HG02798 (cell line): ENCODE measurements around the gene FILIP1L.

ENCODE experiments used
- ATAC-seq: cut with Tn5 transposase; IDR thresholded peaks from one replicate; pipeline ENCODE4 v1.9.1; 2021; ENCODE audit warnings: mild to moderate bottlenecking; ENCODE audit not compliant: unreplicated experiment, poor library complexity

The FILIP1L gene

DNA sequence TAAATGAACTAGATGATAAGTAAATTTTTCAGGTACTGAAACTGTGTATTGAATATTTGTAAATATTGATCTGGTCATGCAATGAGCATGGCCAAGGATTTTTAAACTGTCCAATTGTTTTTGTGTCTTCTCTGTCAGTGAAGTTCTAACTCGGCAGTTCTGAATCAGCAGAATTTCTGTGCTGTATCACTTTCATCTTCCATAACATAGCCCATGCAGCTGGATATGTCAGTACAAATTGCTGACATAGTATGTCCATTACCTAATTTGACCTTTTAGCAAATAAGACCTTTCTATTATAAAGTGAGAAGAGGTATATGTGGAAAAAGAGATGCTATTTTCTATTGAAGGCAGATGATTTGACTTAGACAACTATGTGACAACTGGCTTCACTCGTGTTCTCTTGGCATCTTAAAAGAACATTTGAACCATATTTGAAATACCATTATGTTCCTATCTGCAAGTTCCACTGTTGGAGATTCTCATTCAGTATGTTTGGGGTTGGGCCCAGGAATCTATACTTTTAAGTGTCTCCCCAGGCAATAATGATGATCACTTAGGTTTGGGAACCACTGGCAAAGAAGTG lies 206.2 kb downstream of the FILIP1L start:
- ATAC-seq: no peak

DNA sequence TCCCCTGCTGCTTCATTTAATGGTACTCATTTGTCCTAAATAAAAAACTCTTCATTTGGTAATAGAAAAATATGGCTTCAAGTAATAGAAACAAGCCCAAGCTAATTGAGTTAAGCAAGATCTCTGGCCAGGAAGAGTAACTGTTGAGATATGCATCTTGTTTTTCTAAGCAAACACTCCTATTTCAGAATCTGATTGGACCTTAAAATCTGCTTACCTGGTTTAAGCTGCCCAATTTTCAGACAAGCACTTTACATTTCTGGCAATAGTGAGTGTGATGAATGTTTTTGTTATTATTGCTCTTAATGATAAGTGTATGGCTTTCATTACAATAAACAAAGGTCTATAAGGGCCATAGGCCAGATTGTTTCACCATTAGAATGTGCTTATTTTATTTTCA lies 210.4 kb downstream of the FILIP1L start:
- ATAC-seq: no peak

DNA sequence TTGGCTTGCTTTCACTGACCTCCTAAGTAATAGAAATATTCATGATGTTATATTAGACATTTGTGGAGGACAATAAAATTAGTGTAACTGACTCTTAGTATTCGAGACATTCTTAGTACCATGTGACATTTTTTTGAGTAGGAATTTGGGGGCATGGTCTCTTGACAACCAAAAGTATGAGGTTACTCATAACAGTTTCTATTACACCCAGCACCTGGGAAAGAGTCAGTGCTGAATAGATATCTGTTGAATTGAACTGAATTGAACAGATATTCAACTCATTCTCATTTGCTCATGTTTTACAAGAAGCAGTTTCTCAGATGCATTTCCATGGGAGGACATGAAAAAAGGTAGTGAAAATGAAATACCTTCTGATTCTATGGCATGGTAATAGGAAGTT lies 212.2 kb downstream of the FILIP1L start:
- no peak for ATAC-seq

DNA sequence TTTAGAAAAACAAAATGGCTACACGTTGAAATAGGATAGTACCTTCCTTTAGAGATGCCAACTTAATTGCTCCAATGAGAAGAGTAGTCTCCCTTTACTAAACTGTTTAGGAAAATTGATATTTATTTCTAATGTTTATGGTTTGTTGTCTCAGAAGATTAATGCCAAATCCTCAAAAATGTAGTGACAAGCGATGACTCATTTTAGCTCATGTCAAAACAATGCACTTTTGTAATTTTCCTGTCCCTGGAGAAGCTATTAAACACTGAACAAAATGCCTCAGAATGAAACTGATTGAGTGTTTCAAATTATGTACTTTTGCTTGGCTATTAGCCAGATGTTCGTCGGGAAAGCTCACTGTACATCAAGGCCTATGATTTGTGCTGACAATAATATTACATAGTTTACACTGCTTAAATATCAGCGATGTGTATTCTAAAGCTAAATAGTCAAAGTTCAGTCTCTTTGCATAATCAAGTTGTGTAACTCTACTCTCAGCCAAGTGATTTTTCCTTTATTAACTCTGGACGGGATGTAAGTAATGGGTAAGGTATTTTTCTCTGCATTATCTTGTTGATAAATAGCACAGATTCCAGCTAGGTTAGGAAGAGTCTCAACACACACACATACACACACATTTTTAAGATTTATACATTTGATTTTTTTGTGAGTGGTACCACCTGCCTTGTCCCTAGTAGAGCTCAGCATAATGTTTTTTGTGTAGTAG lies 212.9 kb downstream of the FILIP1L start:
- ATAC-seq: no peak

DNA sequence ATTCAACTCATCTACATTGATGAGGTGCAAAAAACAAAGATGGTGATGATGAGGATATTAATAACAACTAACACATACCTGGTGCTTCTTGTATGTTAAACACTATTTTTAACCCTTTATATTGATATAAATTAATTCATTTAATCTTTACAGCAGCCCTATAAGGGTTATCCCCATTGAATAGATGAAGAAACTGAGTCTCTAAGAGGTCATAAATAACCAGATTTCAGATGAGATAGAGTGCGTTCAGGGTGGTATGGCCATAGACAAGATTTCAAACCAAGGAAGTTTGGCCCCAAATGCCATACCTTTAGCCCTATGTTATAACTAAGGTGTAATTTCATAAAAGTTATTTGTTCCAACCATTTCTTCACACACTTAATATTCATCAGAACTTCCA lies 214.1 kb downstream of the FILIP1L start:
- ATAC-seq: no peak

DNA sequence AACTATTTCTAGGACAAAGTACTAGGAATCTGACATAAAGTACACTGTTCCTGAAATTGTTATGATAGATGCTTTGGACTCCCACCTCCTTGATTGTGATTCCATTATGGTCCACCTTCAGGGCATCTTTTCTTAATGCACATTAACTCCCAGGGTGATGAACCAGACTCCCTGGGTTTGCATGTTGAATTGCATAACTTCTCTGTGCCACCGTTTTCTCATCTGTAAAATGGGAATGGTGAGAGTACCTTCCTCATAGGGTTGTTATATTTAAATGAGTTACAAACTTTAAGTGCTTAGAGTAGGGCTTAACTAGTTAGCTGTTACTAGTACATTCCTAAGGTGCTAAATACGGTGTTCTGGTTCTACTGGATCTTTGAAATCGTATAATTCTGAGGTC lies 214.7 kb downstream of the FILIP1L start:
- ATAC-seq: no peak

DNA sequence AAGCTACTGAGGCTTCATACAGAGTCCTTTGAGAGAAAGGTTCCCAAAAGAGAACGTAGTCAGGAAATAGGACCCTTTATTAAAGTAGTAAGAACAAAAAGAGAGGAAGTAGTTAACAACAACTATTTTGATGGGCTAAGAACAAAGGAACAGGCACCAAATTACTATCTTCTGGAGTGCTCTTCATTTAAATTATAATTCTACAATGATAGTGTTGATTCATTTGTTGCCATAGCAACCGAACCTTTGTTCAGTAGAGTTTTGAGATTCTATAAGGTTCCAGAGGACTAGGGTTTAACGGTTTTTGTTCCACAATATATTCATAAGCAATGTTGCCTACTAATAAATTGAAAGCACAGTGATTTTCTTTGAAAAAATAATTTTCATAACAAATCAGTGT lies 217.8 kb downstream of the FILIP1L start:
- ATAC-seq: no peak

DNA sequence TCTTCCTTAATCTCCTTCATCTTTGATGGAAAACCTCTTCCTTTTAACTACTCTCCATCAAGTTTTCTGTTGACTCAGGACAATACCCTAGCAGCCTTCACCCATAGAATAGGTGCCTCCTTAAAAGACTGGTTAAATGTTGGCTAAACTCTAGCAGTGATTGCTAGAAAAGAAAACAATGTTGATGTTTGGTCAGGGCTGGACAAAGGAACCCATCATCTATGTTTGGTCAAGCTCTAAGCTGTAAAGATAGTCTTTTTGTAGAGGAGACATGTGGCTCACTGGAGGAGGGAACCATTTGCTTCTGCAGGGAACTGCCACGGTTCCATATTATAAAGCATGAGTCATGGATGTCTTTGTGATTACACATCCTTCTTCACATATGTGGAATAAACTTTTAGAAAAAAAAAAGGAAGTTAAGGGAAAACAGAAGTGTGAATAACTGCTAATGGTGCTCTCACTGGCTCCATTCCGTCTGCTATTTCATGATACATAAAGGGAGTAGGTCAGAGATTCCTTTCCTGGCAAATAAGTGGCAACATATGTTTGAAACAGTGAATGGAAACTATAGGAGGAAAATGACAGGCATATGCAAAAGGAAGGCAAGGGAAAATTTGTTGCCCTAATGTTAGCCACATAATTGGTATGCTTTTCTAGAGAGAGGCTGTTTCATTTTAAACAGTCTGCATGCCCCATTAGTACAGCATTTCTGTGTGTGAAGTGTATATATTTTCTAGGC lies 218.4 kb downstream of the FILIP1L start:
- ATAC-seq: no peak

DNA sequence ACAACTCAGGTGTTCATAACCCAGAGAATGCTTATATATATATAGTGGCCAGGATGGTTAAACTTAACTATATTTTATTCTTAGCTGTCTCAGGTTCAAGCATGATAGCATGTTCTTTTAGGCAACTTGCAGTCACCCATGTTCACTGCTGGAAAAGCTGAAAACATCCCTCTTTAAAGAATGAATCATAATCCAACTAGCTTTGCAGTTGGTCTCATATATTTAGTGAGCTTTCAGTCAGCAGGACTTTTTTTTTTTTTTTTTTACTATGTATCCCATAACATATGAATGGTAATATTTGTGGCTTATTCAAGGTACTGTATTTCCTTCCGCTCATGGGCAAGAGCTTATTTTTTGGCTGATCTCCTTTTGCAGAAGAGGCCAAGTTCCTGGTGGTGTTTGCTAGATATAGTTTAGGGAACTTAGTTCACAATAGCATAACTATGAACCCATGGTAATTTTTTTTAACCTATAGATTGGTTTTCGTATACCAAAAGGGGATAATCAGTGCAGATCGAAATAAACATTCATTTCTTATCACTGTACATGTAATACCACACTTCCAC lies 219.1 kb downstream of the FILIP1L start:
- no peak for ATAC-seq

DNA sequence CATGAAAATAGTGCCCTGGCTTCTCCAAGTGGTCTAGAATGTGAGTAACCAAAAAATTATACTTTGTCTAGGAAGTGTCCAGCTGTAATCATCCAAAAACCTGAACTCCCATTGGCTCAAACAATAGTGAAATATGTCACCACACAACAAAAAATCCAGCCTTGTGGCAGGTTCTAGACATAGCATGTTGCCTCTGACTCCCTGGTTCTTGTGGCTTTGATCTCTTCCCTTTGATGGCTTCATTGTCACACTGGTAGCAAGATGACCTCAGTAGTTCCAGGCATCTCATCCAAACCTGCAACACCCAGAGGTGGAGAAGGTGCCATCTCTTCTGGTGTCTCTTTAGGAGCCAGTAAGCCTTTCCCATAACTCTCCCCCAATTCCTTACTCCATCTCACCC lies 222.0 kb downstream of the FILIP1L start:
- ATAC-seq: no peak

DNA sequence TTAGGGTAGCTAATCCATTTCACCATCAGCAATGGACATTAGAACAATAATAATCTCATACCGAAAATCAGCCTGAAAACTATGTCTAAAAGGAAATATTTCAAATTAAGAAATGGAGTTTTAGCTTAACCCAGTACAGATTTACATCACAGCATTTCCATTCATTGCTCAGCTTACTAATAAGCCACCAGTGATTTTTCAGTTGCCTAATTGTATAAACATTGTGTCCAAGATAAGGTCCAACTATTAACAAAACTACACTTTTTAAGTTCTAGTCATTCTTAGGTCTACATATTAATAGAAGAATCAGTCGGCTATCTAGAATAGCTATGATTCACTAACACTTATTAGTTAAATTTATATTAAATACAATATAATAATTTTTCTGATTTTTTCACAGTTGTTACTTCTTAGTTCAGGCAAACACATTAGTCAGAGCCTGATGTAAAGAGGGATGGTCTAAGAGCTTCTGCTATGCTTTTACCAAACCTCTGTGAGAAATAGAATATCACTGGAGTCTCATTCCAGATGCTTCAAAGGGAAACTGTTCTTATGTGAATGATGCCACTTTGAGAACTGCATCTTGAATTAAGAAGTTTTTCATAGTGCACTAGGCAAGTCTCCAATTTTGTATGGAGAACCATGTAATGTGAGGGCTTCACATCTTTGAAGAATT lies 222.6 kb downstream of the FILIP1L start:
- ATAC-seq: no peak

DNA sequence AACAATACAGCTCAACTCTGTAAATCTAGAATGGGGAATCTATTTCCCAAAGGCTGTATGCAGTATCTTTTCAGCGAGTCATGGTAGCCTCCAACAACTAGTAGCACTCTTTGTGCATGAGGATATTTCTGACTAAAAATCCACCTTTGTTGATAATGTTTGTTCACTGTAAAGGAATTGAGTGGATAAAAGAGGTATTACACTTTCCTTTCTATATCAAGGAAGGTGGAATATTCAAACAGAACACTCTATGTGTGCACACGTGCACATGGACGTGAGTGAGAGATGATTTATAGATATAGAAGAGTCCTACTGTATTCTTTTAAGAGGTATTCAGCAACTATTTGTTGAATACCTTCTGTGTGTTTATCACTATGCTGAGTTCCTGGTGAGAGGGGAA lies 228.4 kb downstream of the FILIP1L start:
- no peak for ATAC-seq

DNA sequence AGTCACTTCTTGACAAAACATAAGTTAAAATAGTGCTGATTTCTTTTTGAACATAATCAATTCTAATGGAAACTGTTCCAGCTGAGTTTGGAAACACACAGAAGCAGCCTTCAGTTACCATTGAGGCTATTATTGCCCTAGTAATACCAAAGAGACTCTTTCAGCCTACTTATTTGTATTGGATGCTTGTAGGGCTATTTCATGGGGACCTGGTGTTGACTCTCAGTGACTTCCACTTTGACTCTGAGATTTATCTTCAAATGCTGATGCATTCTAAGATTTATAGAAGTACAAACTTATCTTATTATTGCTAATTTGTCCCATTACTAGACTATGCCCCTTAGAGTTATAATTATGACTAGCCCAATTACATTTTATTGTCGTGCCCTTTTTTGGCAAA lies 229.2 kb downstream of the FILIP1L start:
- ATAC-seq: no peak

DNA sequence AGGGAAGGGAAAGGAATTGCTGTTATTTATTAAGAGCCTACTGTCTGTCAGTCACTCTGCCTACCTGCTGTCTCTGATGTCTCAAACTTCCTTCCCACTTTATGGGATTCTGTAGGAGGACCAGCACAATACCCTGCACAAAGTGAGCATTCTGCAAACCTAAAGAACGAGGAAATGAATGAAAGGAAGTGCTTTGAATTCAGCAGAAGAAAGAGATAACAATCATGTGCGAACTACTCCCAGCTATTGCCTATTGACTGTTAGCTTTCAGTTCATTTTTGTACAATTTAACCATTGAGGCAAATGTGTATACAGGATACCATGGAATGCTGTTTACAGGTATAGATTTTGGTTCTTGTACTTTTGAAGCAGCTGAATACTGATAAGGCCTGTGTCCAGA lies 229.8 kb downstream of the FILIP1L start:
- ATAC-seq: no peak

DNA sequence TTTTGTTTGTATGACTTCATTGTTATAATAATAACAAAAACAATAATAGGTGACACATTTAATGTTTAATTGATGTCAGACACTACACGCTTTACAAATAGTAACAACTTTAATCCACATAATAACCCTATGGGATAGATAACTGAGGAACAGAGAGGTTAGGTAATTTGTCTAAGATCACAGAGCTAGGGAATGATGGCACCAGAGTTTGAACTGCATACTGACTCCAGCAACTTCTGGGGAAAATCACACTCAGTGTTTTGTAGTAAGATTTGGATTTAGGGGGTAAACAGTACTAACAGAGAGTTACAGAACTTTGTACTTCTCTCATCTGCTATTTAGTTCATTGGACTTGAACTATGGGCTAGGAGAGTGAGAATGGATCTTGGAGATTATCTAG lies 230.6 kb downstream of the FILIP1L start:
- ATAC-seq: no peak

DNA sequence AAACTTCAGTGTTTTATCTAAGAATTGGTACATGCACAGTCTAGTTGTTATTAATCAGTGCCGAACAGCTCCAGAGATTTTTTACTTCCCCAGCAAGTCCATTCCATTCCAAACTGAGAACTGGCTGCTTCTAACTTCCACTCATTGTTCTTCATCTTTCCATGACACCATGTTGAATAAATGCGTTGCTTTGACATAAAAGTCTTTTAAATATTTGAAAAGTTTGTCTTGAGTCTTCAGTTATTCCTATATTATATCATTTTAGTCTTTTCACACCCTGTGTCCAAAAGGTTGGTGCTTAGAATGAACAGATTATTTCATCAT lies 231.2 kb downstream of the FILIP1L start:
- no peak for ATAC-seq

DNA sequence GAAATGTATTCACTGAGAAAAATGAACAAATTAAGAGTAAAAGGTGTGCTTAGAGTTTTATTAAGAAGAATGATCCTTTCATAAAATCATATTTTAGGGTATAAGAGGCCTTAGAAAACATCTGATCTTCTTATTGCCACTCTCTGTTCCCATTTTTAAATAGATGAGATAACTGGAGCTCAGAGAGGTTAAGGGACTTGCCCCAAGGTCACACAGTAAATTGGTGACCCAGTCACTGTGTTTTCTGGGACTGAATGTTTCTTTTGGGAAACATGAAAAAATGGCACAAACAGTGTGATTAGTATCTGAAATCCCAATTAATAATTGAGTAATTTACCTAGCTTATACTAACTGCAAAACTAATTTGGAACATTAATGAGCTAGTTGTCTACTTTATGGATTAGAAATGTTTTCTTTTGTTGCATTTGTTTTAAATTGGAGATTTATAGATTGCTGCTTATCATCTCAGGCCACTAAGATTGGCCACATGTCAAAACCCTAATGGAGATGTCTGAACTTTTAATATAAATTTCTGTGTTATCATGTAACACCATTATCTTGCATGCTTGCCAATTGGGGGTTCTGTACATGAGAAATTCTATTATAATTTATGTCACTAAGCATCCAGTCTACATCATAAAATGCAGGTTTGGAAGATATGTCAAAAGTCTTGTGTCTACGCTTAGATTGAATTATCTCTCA lies 231.7 kb downstream of the FILIP1L start:
- ATAC-seq: no peak

DNA sequence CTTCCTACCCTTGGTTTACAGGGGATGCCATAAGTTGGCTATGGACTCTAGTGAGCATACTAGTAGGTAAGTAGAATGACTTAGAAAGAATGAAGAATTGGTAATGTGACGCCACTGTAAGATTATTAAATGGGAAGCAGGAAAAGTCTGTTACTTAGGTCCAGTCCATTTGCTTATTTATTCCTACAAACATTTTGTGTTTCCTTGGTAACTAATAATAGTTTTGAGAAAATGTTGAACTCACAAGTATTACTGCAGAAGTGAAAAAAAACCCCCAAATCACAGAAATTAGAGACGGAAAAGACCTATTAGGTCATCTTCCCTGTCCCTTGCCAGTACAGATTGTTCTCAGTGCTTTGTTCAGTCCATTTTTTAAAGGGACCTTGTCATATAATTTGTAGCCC lies 233.2 kb downstream of the FILIP1L start:
- ATAC-seq: no peak

DNA sequence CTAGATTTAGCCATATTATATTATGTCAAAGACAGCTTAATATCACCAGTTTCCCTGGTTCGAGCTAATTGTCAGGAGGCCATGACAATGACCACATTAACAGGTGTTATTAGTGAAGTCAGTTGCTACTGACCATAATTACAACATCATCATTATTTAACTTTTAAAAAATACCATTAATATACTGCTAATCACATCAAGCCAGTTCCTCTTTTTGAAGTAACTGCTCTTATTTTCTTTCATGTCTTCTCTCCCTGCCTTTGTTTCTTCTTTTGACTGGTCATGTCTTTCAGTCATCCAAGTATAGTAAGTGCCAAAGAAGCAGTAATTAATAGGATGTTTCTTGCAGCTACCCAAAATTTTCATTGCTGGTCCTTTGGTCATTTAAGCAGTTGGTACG lies 235.0 kb downstream of the FILIP1L start:
- ATAC-seq: no peak

DNA sequence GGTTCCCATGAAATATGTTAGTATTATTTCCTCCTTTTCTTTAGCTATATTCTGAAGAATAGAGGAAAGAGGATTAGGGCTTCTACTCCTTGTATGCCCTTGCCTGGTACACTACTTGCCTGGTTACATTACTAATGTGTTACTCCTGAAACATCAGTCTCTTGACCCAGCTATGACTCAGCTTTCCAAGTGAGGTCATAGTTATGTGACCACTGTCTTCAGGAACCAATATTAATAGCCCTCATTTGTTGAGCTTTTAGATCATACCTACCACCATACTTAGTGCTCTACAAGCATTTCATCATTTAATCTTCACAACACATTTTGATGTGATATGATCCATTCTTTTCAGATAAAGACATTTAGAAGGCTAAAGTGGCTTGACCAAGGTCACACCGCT lies 236.3 kb downstream of the FILIP1L start:
- ATAC-seq: peak; percentile 48
